ENCODE measurements around the gene PCCA.
A peak's percentile ranks its signal among the peaks of the same experiment; 100 is the strongest.
"Not testable (repeated sequence)": the region's sequence is repeated elsewhere in the genome, so short reads cannot be mapped to it uniquely, and the experiment has no call there.

Gene PCCA

GRCh38 chr13:100090861-100091260, 2.0 kb downstream of the PCCA start:
- Histone ChIP-seq H4K8ac (ENCODE audit: low read length) (peak overlapping the region; percentile 30), H3K23ac (ENCODE audit: low read length in 2 of 2) (no peak overlapping the region), H4K91ac (ENCODE audit: low read length) (no peak overlapping the region), H3K14ac (ENCODE audit: low read length in 2 of 2) (no peak overlapping the region), H2BK12ac (ENCODE audit: low read length in 2 of 2) (no peak overlapping the region), H3K27me3 (ENCODE audit: control insufficient read depth in 1 of 2, insufficient read depth in 1 of 2, low read length in 2 of 2) (no peaks in the 10 kb centered on the region), H3K9ac (ENCODE audit: low read length) (no peak overlapping the region), H3K4me1 (ENCODE audit: control insufficient read depth, insufficient read depth, low read depth, low read length) (peaks cover 6% of the 10 kb centered on the region), H3K79me1 (replicated peaks; ENCODE audit: low read length, poor library complexity, severe bottlenecking) (peaks cover 5% of the 10 kb centered on the region), H3K4me2 (ENCODE audit: low read length, poor library complexity, severe bottlenecking) (peak overlapping the region; percentile 27), H3K4ac (ENCODE audit: low read depth in 1 of 2, low read length in 2 of 2) (no peak overlapping the region), H3K4me3 (ENCODE audit: insufficient read depth in 1 of 2, low read depth in 1 of 2, low read length in 2 of 2) (peak overlapping the region in 1 of 2 experiments; percentile 92), H2BK15ac (ENCODE audit: low read depth, poor library complexity, severe bottlenecking) (no peak overlapping the region), H3K9me3 (ENCODE audit: control insufficient read depth, low read length) (no peaks in the 10 kb centered on the region), H2BK5ac (ENCODE audit: low read depth, low read length, poor library complexity, severe bottlenecking) (no peak overlapping the region), H3K36me3 (ENCODE audit: control insufficient read depth in 1 of 2, insufficient read depth in 2 of 2, low read depth in 1 of 2, low read length in 2 of 2) (peaks cover 7 to 11% of the 10 kb centered on the region in 2 experiments), H3K18ac (ENCODE audit: low read depth in 1 of 2, low read length in 2 of 2) (no peak overlapping the region), H2AFZ (ENCODE audit: low read depth, low read length) (no peak overlapping the region), H3K27ac (ENCODE audit: low read length, poor library complexity, severe bottlenecking) (no peak overlapping the region), H2AK5ac (ENCODE audit: low read length, severe bottlenecking) (no peak overlapping the region), H2BK120ac (ENCODE audit: low read depth, low read length) (no peak overlapping the region)
- DNase-seq, result no peak
- 100% methylated on average over 1 of the region's 1 CpG for WGBS

DNA sequence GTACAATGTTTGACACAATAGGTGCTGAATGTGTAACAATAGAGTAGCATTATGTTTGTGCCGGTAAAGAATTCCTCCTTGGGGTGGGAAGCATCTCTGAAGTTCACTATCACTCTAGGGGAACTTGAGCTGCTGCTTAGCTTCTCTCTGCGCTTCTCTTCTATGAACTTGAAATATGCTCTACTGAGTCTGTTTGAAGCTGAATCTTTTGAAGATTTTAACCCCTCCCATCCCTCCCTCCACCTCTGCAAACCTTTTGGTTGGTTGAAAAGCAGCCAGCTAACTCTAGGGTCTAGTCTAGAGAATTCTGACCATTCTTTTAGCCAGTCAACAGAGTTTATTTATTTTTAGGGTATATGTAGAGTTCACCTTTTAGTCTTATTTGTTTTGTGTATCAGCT, 2.5 kb downstream of the PCCA start:
- Histone ChIP-seq H3K4me3 (ENCODE audit: insufficient read depth in 1 of 2, low read depth in 1 of 2, low read length in 2 of 2) (peak overlapping the region in 1 of 2 experiments; percentile 32), H3K27ac (ENCODE audit: low read length, poor library complexity, severe bottlenecking) (no peak overlapping the region), H3K36me3 (ENCODE audit: control insufficient read depth in 1 of 2, insufficient read depth in 2 of 2, low read depth in 1 of 2, low read length in 2 of 2) (peaks cover 3 to 7% of the 10 kb centered on the region in 2 experiments), H3K4ac (ENCODE audit: low read depth in 1 of 2, low read length in 2 of 2) (no peak overlapping the region), H3K4me2 (ENCODE audit: low read length, poor library complexity, severe bottlenecking) (peak overlapping the region; percentile 27), H3K14ac (ENCODE audit: low read length in 2 of 2) (no peak overlapping the region), H2BK120ac (ENCODE audit: low read depth, low read length) (no peak overlapping the region), H2AFZ (ENCODE audit: low read depth, low read length) (no peak overlapping the region), H3K79me1 (replicated peaks; ENCODE audit: low read length, poor library complexity, severe bottlenecking) (peaks cover 2% of the 10 kb centered on the region), H2AK5ac (ENCODE audit: low read length, severe bottlenecking) (no peak overlapping the region), H3K27me3 (ENCODE audit: control insufficient read depth in 1 of 2, insufficient read depth in 1 of 2, low read length in 2 of 2) (no peaks in the 10 kb centered on the region), H3K18ac (ENCODE audit: low read depth in 1 of 2, low read length in 2 of 2) (no peak overlapping the region), H3K9me3 (ENCODE audit: control insufficient read depth, low read length) (no peaks in the 10 kb centered on the region), H4K8ac (ENCODE audit: low read length) (no peak overlapping the region), H3K9ac (ENCODE audit: low read length) (no peak overlapping the region), H2BK5ac (ENCODE audit: low read depth, low read length, poor library complexity, severe bottlenecking) (no peak overlapping the region), H3K4me1 (ENCODE audit: control insufficient read depth, insufficient read depth, low read depth, low read length) (peaks cover 6% of the 10 kb centered on the region), H4K91ac (ENCODE audit: low read length) (no peak overlapping the region), H2BK12ac (ENCODE audit: low read length in 2 of 2) (no peak overlapping the region), H2BK15ac (ENCODE audit: low read depth, poor library complexity, severe bottlenecking) (no peak overlapping the region), H3K23ac (ENCODE audit: low read length in 2 of 2) (no peak overlapping the region)
- WGBS, result 100% methylated on average over 1 of the region's 2 CpGs
- no peak for DNase-seq

DNA sequence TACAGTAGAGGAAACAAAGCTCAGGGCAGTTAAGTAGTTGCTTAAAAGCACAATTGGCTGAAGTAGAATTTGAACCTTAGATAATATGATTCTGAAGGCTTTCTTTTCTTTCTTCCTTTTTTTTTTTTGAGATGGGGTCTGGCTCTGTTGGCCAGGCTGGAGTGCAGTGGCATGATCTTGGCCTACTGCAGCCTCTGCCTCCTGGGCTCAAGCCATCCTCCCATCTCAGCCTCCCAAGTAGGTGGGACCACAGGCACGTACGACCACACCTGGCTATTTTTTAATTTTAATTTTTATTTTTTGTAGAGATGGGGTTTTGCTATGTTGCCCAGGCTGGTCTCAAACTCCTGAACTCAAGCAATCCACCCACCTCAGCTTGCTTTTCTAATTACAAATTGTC, 3.4 kb downstream of the PCCA start:
- not testable (repeated sequence) for H4K8ac ChIP-seq (ENCODE audit: low read length); H2BK5ac ChIP-seq (ENCODE audit: low read depth, low read length, poor library complexity, severe bottlenecking); H3K27me3 ChIP-seq (ENCODE audit: control insufficient read depth in 1 of 2, insufficient read depth in 1 of 2, low read length in 2 of 2); H3K23ac ChIP-seq (ENCODE audit: low read length in 2 of 2); DNase-seq; H3K4me2 ChIP-seq (ENCODE audit: low read length, poor library complexity, severe bottlenecking); H2BK15ac ChIP-seq (ENCODE audit: low read depth, poor library complexity, severe bottlenecking); H2AK5ac ChIP-seq (ENCODE audit: low read length, severe bottlenecking); H3K9ac ChIP-seq (ENCODE audit: low read length); H3K18ac ChIP-seq (ENCODE audit: low read depth in 1 of 2, low read length in 2 of 2); H3K4me3 ChIP-seq (ENCODE audit: insufficient read depth in 1 of 2, low read depth in 1 of 2, low read length in 2 of 2); H2BK12ac ChIP-seq (ENCODE audit: low read length in 2 of 2); H3K27ac ChIP-seq (ENCODE audit: low read length, poor library complexity, severe bottlenecking); H4K91ac ChIP-seq (ENCODE audit: low read length); H2AFZ ChIP-seq (ENCODE audit: low read depth, low read length); H3K9me3 ChIP-seq (ENCODE audit: control insufficient read depth, low read length); H3K79me1 ChIP-seq (replicated peaks; ENCODE audit: low read length, poor library complexity, severe bottlenecking); H3K4me1 ChIP-seq (ENCODE audit: control insufficient read depth, insufficient read depth, low read depth, low read length); H3K36me3 ChIP-seq (ENCODE audit: control insufficient read depth in 1 of 2, insufficient read depth in 2 of 2, low read depth in 1 of 2, low read length in 2 of 2); H3K14ac ChIP-seq (ENCODE audit: low read length in 2 of 2); H3K4ac ChIP-seq (ENCODE audit: low read depth in 1 of 2, low read length in 2 of 2); H2BK120ac ChIP-seq (ENCODE audit: low read depth, low read length)
- WGBS, result no CpG with 5 or more reads among the region's 2 CpGs

- Histone ChIP-seq H3K9ac (ENCODE audit: low read length) (no peak overlapping the region), H2AFZ (ENCODE audit: low read depth, low read length) (no peak overlapping the region), H2BK5ac (ENCODE audit: low read depth, low read length, poor library complexity, severe bottlenecking) (no peak overlapping the region), H3K4me1 (ENCODE audit: control insufficient read depth, insufficient read depth, low read depth, low read length) (peaks cover 5% of the 10 kb centered on the region), H3K4ac (ENCODE audit: low read depth in 1 of 2, low read length in 2 of 2) (no peak overlapping the region), H3K23ac (ENCODE audit: low read length in 2 of 2) (peak overlapping the region in 1 of 2 experiments; percentile 9), H3K4me3 (ENCODE audit: insufficient read depth in 1 of 2, low read depth in 1 of 2, low read length in 2 of 2) (no peak overlapping the region), H3K18ac (ENCODE audit: low read depth in 1 of 2, low read length in 2 of 2) (no peak overlapping the region), H2BK15ac (ENCODE audit: low read depth, poor library complexity, severe bottlenecking) (no peak overlapping the region), H3K4me2 (ENCODE audit: low read length, poor library complexity, severe bottlenecking) (no peak overlapping the region), H3K79me1 (replicated peaks; ENCODE audit: low read length, poor library complexity, severe bottlenecking) (no peaks in the 10 kb centered on the region), H3K14ac (ENCODE audit: low read length in 2 of 2) (no peak overlapping the region), H3K27ac (ENCODE audit: low read length, poor library complexity, severe bottlenecking) (no peak overlapping the region), H2BK12ac (ENCODE audit: low read length in 2 of 2) (peak overlapping the region in 1 of 2 experiments; percentile 33), H3K27me3 (ENCODE audit: control insufficient read depth in 1 of 2, insufficient read depth in 1 of 2, low read length in 2 of 2) (no peaks in the 10 kb centered on the region), H2BK120ac (ENCODE audit: low read depth, low read length) (no peak overlapping the region), H4K8ac (ENCODE audit: low read length) (no peak overlapping the region), H2AK5ac (ENCODE audit: low read length, severe bottlenecking) (peak overlapping the region; percentile 65), H3K36me3 (ENCODE audit: control insufficient read depth in 1 of 2, insufficient read depth in 2 of 2, low read depth in 1 of 2, low read length in 2 of 2) (peaks cover 3% of the 10 kb centered on the region in 2 experiments), H4K91ac (ENCODE audit: low read length) (no peak overlapping the region), H3K9me3 (ENCODE audit: control insufficient read depth, low read length) (no peaks in the 10 kb centered on the region)
- 94% methylated on average over 4 of the region's 4 CpGs for WGBS
- no peak for DNase-seq
These were observed 6.6 kb downstream of the PCCA start for GRCh38 chr13:100095498-100095897.

All from mesenchymal stem cell (in vitro differentiated cells and primary cell).